PC-3 (cell line): ENCODE data around the gene RASGRP1. TPM values are rescaled to one million over a fixed set of nuclear protein-coding genes. Genes with fewer than 3 reads are reported as not detected.

Experiments used
- ATAC-seq: fragments of 200-7000 bp; cut with Tn5 transposase; 2 replicates; pipeline ENCODE4 v1.9.1; 2020; ENCODE audit warnings: mild to moderate bottlenecking, moderate library complexity
- BruUV-seq: library from RNA; stranded (reverse); fragments of 400-500 nt; replicated peaks from 2 replicates; lab custom pipeline; 2021; lab: Mats Ljungman, UMichigan
- CTCF ChIA-PET: fragments of 300-600 bp; sonication (Branson Sonifier 250); formaldehyde crosslinking; loops from one replicate; lab custom pipeline; 2022; ENCODE audit warnings: antibody characterized with exemption; lab: Charles Lee
- POLR2A ChIA-PET: fragments of 300-600 bp; sonication (Branson Sonifier 250); formaldehyde crosslinking; loops from one replicate; lab custom pipeline; 2022; ENCODE audit warnings: antibody characterized with exemption; ENCODE audit not compliant: unreplicated experiment; lab: Charles Lee
- DNase-seq: peaks from one replicate; pipeline ENCODE4 v3.0.0-alpha.2; 2015
- H2AFZ ChIP-seq: fragments of 300-600 bp; sonication (generic); 2 replicates; pipeline ENCODE4 v1.6.0; 2016; ENCODE audit warnings: antibody characterized with exemption, low read length
- H3F3A ChIP-seq: fragments of 300-600 bp; sonication (generic); one replicate; pipeline ENCODE4 v1.6.0; 2017; ENCODE audit warnings: antibody characterized with exemption, low read length, control low read depth, mild to moderate bottlenecking; ENCODE audit not compliant: unreplicated experiment
- H3K27ac ChIP-seq: fragments of 300-600 bp; sonication (generic); 2 replicates; pipeline ENCODE4 v1.5.1; 2016; ENCODE audit warnings: mild to moderate bottlenecking, low read length
- H3K27me3 ChIP-seq: fragments of 300-600 bp; sonication (generic); 2 replicates; pipeline ENCODE4 v1.6.1; 2016; ENCODE audit warnings: low read length, mixed read lengths
- H3K36me3 ChIP-seq: fragments of 300-600 bp; sonication (generic); 2 replicates; pipeline ENCODE4 v1.6.1; 2016; ENCODE audit warnings: low read depth, mixed run types, low read length, mixed read lengths
- H3K4me1 ChIP-seq: fragments of 300-600 bp; sonication (generic); 2 replicates; pipeline ENCODE4 v1.5.1; 2016; ENCODE audit warnings: low read length; ENCODE audit not compliant: insufficient read depth
- H3K4me2 ChIP-seq: fragments of 300-600 bp; sonication (generic); 2 replicates; pipeline ENCODE4 v1.6.0; 2016; ENCODE audit warnings: low read length
- H3K4me3 ChIP-seq: fragments of 300-600 bp; sonication (generic); 2 replicates; pipeline ENCODE4 v1.5.1; 2016; ENCODE audit warnings: mild to moderate bottlenecking, low read length, mixed read lengths
- H3K79me2 ChIP-seq: fragments of 300-600 bp; sonication (generic); 2 replicates; pipeline ENCODE4 v1.6.1; 2017; ENCODE audit warnings: low read length, mixed read lengths
- H3K9ac ChIP-seq: fragments of 300-600 bp; sonication (generic); 2 replicates; pipeline ENCODE4 v1.6.0; 2016; ENCODE audit warnings: mild to moderate bottlenecking, low read length
- H3K9me2 ChIP-seq: fragments of 300-600 bp; sonication (generic); replicated peaks from 2 replicates; pipeline ENCODE4 v1.6.1; 2016; ENCODE audit warnings: mixed run types, low read length, mixed read lengths
- H3K9me3 ChIP-seq: fragments of 300-600 bp; sonication (generic); 2 replicates; pipeline ENCODE4 v1.6.1; 2016; ENCODE audit warnings: low read length, mixed read lengths
- H4K20me1 ChIP-seq: fragments of 300-600 bp; sonication (generic); 2 replicates; pipeline ENCODE4 v1.6.1; 2016; ENCODE audit warnings: low read length, mixed read lengths
- EZH2 ChIP-seq: fragments of 300-600 bp; sonication (generic); IDR thresholded peaks from one replicate; pipeline ENCODE4 v1.6.1; 2017; ENCODE audit warnings: antibody characterized with exemption, mild to moderate bottlenecking, low read length; ENCODE audit not compliant: unreplicated experiment
- EZH2phosphoT487 ChIP-seq: fragments of 300-600 bp; sonication (generic); IDR thresholded peaks from 2 replicates; pipeline ENCODE4 v1.6.1; 2018; ENCODE audit warnings: mild to moderate bottlenecking, antibody characterized with exemption, low read length, borderline replicate concordance
- intact Hi-C: fragments of 100-400 bp; cut with micrococcal nuclease; formaldehyde crosslinking; loops from 2 replicates; pipeline ENCODE4 v1.9.0; 2023
- total RNA-seq: library from RNA; depleted of rRNA; stranded (reverse); fragments of >200 nt; gene quantifications from 2 replicates; pipeline ENCODE4 v1.2.3, GENCODE V29; 2014
- TF ChIP-seq, protein P1 (sequence below): fragments of 300-600 bp; sonication (generic); conservative IDR thresholded peaks from 2 replicates; pipeline ENCODE4 v1.5.1; 2017; ENCODE audit warnings: antibody characterized with exemption, low read depth, mild to moderate bottlenecking, low read length

RASGRP1 gene
- total RNA-seq, 1 experiment from 2014 or later, result not detected

DNA sequence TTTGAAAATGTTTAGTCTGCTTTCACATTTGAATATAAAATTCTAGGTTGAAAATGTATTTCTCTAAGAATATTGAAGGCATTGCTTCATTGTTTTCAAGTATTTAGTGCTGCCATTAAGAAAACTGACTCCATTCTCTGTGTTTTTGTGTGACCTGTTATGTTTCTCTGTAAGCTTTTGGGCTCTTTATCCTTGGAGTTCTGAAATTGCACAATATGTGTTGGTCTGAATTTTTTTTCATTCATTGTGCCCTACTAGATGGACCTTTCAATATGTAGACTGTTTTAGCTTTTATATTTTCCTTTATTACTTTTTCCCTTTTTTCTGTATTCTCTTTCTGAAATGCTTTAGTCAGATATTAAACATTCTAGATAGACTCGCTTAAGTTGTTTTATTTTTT lies 88.5 kb downstream of the RASGRP1 start:
- Histone ChIP-seq H3F3A (no peaks in the 10 kb centered on the region), H3K4me1 (no peaks in the 10 kb centered on the region), H3K27me3 (no peaks in the 10 kb centered on the region), H3K4me3 (no peak overlapping the region), H4K20me1 (no peaks in the 10 kb centered on the region), H3K9me2 (no peaks in the 10 kb centered on the region), H3K36me3 (peaks cover 45% of the 10 kb centered on the region), H3K79me2 (no peaks in the 10 kb centered on the region), H2AFZ (no peak overlapping the region), H3K9me3 (no peaks in the 10 kb centered on the region), H3K9ac (no peak overlapping the region), H3K27ac (no peak overlapping the region), H3K4me2 (no peak overlapping the region)
- ChIA-PET POLR2A (no interaction called here), CTCF (no interaction called here)
- ATAC-seq (no peak), DNase-seq (no peak)
- intact Hi-C loops, result loop anchor here (10.0 kb wide), 1 partner anchor 169 kb away; no protein-coding TSS in a partner anchor
- BruUV-seq, result no TSS peak
- TF ChIP-seq, protein P1, sequence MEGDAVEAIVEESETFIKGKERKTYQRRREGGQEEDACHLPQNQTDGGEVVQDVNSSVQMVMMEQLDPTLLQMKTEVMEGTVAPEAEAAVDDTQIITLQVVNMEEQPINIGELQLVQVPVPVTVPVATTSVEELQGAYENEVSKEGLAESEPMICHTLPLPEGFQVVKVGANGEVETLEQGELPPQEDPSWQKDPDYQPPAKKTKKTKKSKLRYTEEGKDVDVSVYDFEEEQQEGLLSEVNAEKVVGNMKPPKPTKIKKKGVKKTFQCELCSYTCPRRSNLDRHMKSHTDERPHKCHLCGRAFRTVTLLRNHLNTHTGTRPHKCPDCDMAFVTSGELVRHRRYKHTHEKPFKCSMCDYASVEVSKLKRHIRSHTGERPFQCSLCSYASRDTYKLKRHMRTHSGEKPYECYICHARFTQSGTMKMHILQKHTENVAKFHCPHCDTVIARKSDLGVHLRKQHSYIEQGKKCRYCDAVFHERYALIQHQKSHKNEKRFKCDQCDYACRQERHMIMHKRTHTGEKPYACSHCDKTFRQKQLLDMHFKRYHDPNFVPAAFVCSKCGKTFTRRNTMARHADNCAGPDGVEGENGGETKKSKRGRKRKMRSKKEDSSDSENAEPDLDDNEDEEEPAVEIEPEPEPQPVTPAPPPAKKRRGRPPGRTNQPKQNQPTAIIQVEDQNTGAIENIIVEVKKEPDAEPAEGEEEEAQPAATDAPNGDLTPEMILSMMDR, result no peak
- TF ChIP-seq EZH2, result no peak
- TF ChIP-seq EZH2phosphoT487, result no peak

DNA sequence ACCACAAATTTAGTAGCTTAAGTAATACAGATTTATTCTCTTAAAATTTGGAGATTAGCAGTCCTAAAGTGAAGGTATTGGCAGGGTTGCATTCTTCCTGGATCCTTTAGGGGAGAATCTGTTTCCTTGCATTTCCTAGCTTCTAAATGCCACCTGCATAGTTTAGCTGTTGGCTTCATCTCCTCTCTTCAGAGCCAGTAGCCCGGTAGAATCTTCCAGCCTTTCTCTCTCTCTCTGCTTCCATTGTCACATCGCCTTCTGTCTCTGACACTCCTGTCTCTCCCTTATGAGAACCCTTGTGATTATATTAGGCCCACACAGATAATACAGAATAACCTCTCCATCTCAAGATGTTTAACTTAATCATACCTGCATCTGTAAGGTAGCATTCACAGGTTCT lies 89.3 kb downstream of the RASGRP1 start:
- no peaks in the 10 kb centered on the region for H3K79me2 ChIP-seq

More for the DNA sequence above, 89.3 kb downstream of the RASGRP1 start:
- Histone ChIP-seq H3K36me3 (peaks cover 45% of the 10 kb centered on the region), H3K4me1 (no peaks in the 10 kb centered on the region), H3K27ac (no peak overlapping the region), H3K9me2 (no peaks in the 10 kb centered on the region), H3K9ac (no peak overlapping the region), H2AFZ (no peak overlapping the region), H3F3A (no peaks in the 10 kb centered on the region), H3K9me3 (no peaks in the 10 kb centered on the region), H3K4me2 (no peak overlapping the region), H3K27me3 (no peaks in the 10 kb centered on the region), H4K20me1 (no peaks in the 10 kb centered on the region), H3K4me3 (no peak overlapping the region)
- no peak for ATAC-seq
- DNase-seq, result no peak
- intact Hi-C loops, result loop anchor here (10.0 kb wide), 1 partner anchor 169 kb away; no protein-coding TSS in a partner anchor
- POLR2A ChIA-PET, result no interaction called here
- no TSS peak for BruUV-seq
- CTCF ChIA-PET, result interaction anchor here (0.6 kb wide), 1 partner anchor 156 kb away, joined by 4 read pairs; no protein-coding TSS in a partner anchor
- no peak for TF ChIP-seq EZH2phosphoT487
- TF ChIP-seq, protein P1, result no peak
- TF ChIP-seq EZH2, result no peak
